Epithelial cell of proximal tubule (primary cell): ENCODE results near the gene MRPS16. TPM values are rescaled to one million over a fixed set of nuclear protein-coding genes. Genes with fewer than 3 reads are reported as not detected.
A peak's percentile ranks its signal among the peaks of the same experiment; 100 is the strongest.

Experiments used
- DNase-seq: peaks from one replicate; pipeline ENCODE4 v3.0.0-alpha.2; 2011; ENCODE audit warnings: low read depth
- H3K4me3 ChIP-seq: 2 replicates; pipeline ENCODE4 v1.5.1; 2011; ENCODE audit warnings: low read depth, mild to moderate bottlenecking, low read length
- total RNA-seq: library from RNA; depleted of rRNA; stranded (reverse); fragments of >200 nt; gene quantifications from 2 replicates; pipeline ENCODE4 v1.2.3, GENCODE V29; 2015
- TF ChIP-seq, protein P1 (sequence below): conservative IDR thresholded peaks from 2 replicates; pipeline ENCODE4 v1.5.1; 2012; ENCODE audit warnings: low read depth, mild to moderate bottlenecking, low read length

The MRPS16 gene
- total RNA-seq, 1 donor from 2014 or later: 51.1 TPM

DNA sequence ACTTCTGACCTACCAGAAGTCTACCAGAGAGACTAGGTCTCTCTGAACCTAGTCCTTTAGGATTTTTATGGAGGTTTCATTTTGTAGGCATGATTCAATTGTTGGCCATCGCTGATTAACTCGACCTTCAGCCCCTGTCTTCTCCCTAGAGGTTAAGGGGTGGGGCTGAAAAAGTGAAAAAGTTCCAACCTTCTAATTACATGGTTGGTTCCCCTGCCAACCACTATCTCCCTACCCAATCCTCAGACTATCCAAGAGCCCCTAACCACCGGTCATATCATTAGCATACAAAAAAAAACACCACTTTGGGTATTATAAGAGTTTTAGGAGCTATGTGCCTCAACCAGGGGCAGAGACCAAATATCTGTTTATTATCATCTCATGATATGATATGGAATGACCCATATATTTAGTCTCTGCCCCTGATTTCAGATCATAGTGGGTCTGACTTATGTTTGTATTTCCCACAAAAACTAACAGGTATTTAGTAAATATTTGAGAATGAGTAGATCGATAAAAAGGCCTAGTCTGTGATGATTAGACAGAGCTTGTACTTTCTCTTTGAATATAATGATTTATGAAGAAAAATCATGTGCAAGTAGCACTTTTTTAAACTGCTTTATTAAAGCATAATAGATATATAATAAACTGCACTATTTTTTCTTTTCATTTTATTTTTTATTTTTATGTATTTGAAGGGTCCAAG is 41.2 kb downstream of the MRPS16 start:
- no peak overlapping the region for H3K4me3 ChIP-seq
- TF ChIP-seq, protein P1, sequence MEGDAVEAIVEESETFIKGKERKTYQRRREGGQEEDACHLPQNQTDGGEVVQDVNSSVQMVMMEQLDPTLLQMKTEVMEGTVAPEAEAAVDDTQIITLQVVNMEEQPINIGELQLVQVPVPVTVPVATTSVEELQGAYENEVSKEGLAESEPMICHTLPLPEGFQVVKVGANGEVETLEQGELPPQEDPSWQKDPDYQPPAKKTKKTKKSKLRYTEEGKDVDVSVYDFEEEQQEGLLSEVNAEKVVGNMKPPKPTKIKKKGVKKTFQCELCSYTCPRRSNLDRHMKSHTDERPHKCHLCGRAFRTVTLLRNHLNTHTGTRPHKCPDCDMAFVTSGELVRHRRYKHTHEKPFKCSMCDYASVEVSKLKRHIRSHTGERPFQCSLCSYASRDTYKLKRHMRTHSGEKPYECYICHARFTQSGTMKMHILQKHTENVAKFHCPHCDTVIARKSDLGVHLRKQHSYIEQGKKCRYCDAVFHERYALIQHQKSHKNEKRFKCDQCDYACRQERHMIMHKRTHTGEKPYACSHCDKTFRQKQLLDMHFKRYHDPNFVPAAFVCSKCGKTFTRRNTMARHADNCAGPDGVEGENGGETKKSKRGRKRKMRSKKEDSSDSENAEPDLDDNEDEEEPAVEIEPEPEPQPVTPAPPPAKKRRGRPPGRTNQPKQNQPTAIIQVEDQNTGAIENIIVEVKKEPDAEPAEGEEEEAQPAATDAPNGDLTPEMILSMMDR: no peak
- no peak for DNase-seq

DNA sequence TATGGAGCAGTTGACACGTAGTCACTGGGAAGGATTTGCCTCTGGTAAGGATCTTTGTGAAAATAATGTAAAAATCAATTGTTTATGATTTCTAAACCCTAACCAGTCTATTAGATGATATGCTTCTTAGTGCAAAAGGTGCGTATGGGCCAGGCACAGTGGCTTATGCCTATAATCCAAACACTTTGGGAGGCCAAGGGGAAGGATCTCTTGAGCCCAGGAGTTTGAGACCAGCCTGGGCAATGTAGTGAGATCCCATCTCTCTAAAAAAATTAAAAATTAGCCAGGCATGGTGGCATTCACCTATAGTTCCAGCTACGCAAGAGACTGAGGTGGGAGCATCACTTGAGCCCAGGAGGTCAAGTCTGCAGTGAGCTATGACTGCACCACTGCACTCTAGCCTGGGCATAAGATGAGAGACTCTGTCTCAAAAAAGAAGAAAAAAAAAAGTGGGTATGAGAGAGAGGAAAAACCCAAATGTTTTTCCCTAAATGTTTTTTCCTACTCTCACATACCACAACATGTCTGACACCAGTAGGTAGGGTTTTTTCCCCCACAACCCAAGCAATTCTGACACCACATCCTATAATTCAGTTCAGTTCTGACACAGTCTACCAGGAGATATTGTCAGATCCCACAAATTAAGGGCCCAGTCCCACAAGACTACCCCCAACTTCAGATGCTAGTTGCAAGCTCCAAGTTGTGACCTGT is 41.9 kb downstream of the MRPS16 start:
- DNase-seq: no peak
- H3K4me3 ChIP-seq: no peak overlapping the region
- TF ChIP-seq, protein P1: no peak

DNA sequence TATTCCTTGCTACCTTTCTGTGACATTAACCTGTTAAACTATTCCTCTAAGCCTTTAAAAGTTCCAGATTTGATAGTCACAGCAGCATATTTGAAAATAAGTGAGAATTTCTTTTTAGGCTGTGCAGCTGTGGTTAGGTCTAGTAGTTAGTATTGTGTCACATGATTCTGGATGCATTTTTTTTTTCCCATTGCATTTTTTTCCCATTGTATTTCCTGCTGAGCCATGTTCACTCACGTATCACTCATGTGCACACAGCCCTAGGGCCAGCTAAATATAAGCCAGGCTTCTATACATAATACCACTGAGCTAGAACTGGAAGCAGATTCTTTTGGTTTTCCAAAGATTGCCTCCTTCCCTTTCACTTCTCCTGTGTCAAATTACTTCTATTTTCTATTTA is 42.7 kb downstream of the MRPS16 start:
- DNase-seq: peak; percentile 50
- H3K4me3 ChIP-seq: no peak overlapping the region
- TF ChIP-seq, protein P1: no peak

DNA sequence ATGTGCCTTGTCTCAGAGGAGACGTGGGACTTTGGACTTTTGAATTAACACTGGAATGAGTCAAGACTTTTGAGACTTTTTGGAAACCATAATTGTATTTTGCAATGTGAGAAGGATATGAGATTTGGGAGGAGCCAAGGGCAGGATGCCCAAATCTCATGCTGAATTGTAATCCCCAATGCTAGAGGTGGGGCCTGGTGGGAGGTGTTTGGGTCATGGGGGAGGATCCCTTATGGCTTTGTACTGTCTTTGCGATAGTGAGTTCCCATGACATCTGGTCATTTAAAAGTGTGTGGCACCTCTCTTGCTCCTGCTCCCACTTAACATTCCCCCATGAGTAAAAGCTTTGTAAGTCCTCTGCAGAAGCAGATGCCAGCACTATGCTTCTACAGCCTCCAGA is 44.6 kb downstream of the MRPS16 start:
- TF ChIP-seq, protein P1: no peak
- DNase-seq: no peak
- no peak overlapping the region for H3K4me3 ChIP-seq

DNA sequence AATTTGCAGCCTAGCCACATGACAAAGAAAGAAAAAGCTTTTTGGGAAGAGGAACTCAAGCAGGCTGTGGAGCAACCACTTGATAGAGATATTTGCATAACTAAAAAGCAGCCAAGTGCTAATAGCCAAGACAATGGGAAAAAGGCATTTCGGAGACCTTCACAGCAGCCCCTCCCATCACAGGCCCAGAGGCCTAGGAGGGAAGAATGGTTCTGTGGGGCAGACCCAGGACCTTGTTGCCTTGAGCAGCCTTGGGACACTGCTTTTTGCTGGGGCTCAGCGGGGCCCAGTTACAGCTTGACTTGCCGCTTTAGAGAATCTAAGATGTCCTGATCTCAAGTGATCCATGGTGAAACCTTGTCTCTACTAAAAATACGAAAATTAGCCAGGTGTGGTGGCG is 46.1 kb downstream of the MRPS16 start:
- no peak overlapping the region for H3K4me3 ChIP-seq
- DNase-seq: no peak
- TF ChIP-seq, protein P1: no peak

DNA sequence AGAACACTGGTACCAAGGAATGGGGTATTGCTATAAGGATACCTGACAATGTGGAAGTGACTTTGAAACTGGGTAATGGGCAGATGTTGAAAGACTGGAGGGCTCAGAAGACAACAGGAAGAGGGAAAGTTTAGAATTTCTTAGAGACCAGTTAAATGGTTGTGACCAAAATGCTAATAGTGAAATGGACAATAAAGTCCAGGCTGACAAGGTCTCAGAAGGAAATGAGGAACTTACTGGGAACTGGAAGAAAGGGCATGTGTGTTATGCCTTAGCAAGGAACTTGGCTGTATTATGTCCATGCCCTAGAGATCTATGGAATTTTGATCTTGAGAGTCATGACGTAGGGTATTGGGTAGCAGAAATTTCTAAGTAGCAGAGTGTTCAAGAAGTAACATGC is 46.6 kb downstream of the MRPS16 start:
- TF ChIP-seq, protein P1: no peak
- no peak for DNase-seq
- no peak overlapping the region for H3K4me3 ChIP-seq
